PC-9 (cell line): Measurements from ENCODE around the gene HES2. TPM values are rescaled to one million over a fixed set of nuclear protein-coding genes. Genes with fewer than 3 reads are reported as not detected.

Experiments used
- BruUV-seq: library from RNA; stranded (reverse); fragments of 400-500 nt; replicated peaks from 2 replicates; lab custom pipeline; 2021; lab: Mats Ljungman, UMichigan
- CTCF ChIA-PET: fragments of 300-600 bp; sonication (Branson Sonifier 250); formaldehyde crosslinking; loops from one replicate; lab custom pipeline; 2022; ENCODE audit warnings: antibody characterized with exemption; lab: Charles Lee
- POLR2A ChIA-PET: fragments of 300-600 bp; sonication (Branson Sonifier 250); formaldehyde crosslinking; loops from one replicate; lab custom pipeline; 2022; ENCODE audit warnings: antibody characterized with exemption; ENCODE audit not compliant: unreplicated experiment; lab: Charles Lee
- DNase-seq, 2 experiments: peaks; one replicate each; pipeline versions ENCODE4 v3.0.0 to v3.0.0-alpha.2; 2015 to 2022; ENCODE audit warnings: mixed read lengths in 1 of 2
- H2AFZ ChIP-seq: fragments of 200-600 bp; sonication (generic); 2 replicates; pipeline ENCODE4 v1.8.1; 2017; ENCODE audit warnings: antibody characterized with exemption
- H3F3A ChIP-seq: fragments of 200-600 bp; sonication (generic); 2 replicates; pipeline ENCODE4 v1.8.1; 2017; ENCODE audit warnings: antibody characterized with exemption, mild to moderate bottlenecking, low read depth; ENCODE audit not compliant: insufficient read depth
- H3K27ac ChIP-seq: fragments of 200-600 bp; sonication (generic); 2 replicates; pipeline ENCODE4 v1.6.1; 2016; ENCODE audit warnings: mixed run types
- H3K27me3 ChIP-seq: fragments of 200-600 bp; sonication (generic); 2 replicates; pipeline ENCODE4 v1.6.1; 2016; ENCODE audit warnings: low read depth, mixed run types; ENCODE audit not compliant: insufficient read depth
- H3K36me3 ChIP-seq: fragments of 200-600 bp; sonication (generic); 2 replicates; pipeline ENCODE4 v1.6.1; 2016; ENCODE audit warnings: low read depth, mixed run types
- H3K4me1 ChIP-seq: fragments of 200-600 bp; sonication (generic); replicated peaks from 2 replicates; pipeline ENCODE4 v1.6.1; 2016; ENCODE audit warnings: mixed run types; ENCODE audit not compliant: insufficient read depth
- H3K4me2 ChIP-seq: fragments of 200-600 bp; sonication (generic); 2 replicates; pipeline ENCODE4 v1.6.1; 2017; ENCODE audit warnings: mixed run types
- H3K4me3 ChIP-seq: fragments of 200-600 bp; sonication (generic); 2 replicates; pipeline ENCODE4 v1.6.1; 2016; ENCODE audit warnings: mixed run types
- H3K79me2 ChIP-seq: fragments of 200-600 bp; sonication (generic); 2 replicates; pipeline ENCODE4 v1.6.1; 2017; ENCODE audit warnings: low read depth, mixed run types
- H3K9me2 ChIP-seq: fragments of 200-600 bp; sonication (generic); 2 replicates; pipeline ENCODE4 v1.8.1; 2017; ENCODE audit warnings: mild to moderate bottlenecking; ENCODE audit not compliant: insufficient read depth
- H3K9me3 ChIP-seq: fragments of 200-600 bp; sonication (generic); 2 replicates; pipeline ENCODE4 v1.8.1; 2016; ENCODE audit warnings: low read depth; ENCODE audit not compliant: insufficient read depth
- H4K20me1 ChIP-seq: fragments of 200-600 bp; sonication (generic); 2 replicates; pipeline ENCODE4 v1.8.1; 2017; ENCODE audit not compliant: insufficient read depth
- EZH2 ChIP-seq: fragments of 200-600 bp; sonication (generic); IDR thresholded peaks from 2 replicates; pipeline ENCODE4 v1.8.0; 2017; ENCODE audit warnings: antibody characterized with exemption, low read depth
- intact Hi-C: fragments of 100-400 bp; cut with micrococcal nuclease; formaldehyde crosslinking; loops from one replicate; pipeline ENCODE4 v1.10.0; 2022; ENCODE audit not compliant: unreplicated experiment
- total RNA-seq: library from RNA; stranded (reverse); gene quantifications from 2 replicates; pipeline ENCODE4 v1.2.3, GENCODE V29; 2021
- TF ChIP-seq, protein P1 (sequence below): fragments of 200-600 bp; sonication (generic); conservative IDR thresholded peaks from 2 replicates; pipeline ENCODE4 v1.6.1; 2017; ENCODE audit warnings: mixed run types, antibody characterized with exemption, mild to moderate bottlenecking, moderate library complexity

HES2 gene
- total RNA-seq, 1 experiment from 2014 or later = 2.1 TPM

DNA sequence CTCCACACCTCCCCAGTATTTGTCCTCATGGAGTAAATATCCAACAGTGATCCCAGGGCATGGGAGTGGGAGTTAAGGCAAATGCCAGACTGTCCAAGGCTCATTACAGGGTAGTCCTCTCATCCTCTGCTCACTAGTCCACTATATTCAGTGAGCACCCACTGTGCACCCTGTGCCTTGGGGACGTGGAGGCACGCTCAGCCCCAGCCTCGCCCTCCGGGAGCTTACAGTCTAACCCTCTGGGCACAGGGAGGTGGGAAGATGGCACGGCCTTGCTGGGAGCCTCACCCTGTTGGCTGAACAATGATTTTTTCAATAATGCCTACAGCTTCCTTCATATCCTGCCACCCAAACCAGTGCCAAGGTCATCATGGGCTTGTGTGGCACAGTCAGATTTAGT lies 2.8 kb downstream of the HES2 start:
- TF ChIP-seq, protein P1, sequence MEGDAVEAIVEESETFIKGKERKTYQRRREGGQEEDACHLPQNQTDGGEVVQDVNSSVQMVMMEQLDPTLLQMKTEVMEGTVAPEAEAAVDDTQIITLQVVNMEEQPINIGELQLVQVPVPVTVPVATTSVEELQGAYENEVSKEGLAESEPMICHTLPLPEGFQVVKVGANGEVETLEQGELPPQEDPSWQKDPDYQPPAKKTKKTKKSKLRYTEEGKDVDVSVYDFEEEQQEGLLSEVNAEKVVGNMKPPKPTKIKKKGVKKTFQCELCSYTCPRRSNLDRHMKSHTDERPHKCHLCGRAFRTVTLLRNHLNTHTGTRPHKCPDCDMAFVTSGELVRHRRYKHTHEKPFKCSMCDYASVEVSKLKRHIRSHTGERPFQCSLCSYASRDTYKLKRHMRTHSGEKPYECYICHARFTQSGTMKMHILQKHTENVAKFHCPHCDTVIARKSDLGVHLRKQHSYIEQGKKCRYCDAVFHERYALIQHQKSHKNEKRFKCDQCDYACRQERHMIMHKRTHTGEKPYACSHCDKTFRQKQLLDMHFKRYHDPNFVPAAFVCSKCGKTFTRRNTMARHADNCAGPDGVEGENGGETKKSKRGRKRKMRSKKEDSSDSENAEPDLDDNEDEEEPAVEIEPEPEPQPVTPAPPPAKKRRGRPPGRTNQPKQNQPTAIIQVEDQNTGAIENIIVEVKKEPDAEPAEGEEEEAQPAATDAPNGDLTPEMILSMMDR = no peak
- TF ChIP-seq EZH2 = no peak
- peaks cover 19% of the 10 kb centered on the region for H3F3A ChIP-seq
- H3K4me2 ChIP-seq = no peak overlapping the region
- H3K27me3 ChIP-seq = no peaks in the 10 kb centered on the region
- no peaks in the 10 kb centered on the region for H4K20me1 ChIP-seq
- no peak overlapping the region for H2AFZ ChIP-seq
- H3K36me3 ChIP-seq = no peaks in the 10 kb centered on the region
- ChIA-PET CTCF (interaction anchor here (0.6 kb wide), 1 partner anchor 8 kb away, joined by 10 read pairs; no protein-coding TSS in a partner anchor), POLR2A (no interaction called here)
- H3K4me3 ChIP-seq = no peak overlapping the region
- peaks cover 36% of the 10 kb centered on the region for H3K4me1 ChIP-seq
- intact Hi-C loops = no loop called here
- no peak overlapping the region for H3K27ac ChIP-seq
- BruUV-seq = no TSS peak
- H3K79me2 ChIP-seq = no peaks in the 10 kb centered on the region
- no peaks in the 10 kb centered on the region for H3K9me3 ChIP-seq
- no peaks in the 10 kb centered on the region for H3K9me2 ChIP-seq
- no peak for DNase-seq

GRCh38 chr1:6416295-6416656 lies 3.4 kb downstream of the HES2 start:
- ChIA-PET CTCF (interaction anchor here (0.6 kb wide), 1 partner anchor 9 kb away, joined by 10 read pairs; no protein-coding TSS in a partner anchor), POLR2A (no interaction called here)
- Histone ChIP-seq H3K9me2 (no peaks in the 10 kb centered on the region), H4K20me1 (no peaks in the 10 kb centered on the region), H3K79me2 (no peaks in the 10 kb centered on the region), H3K9me3 (no peaks in the 10 kb centered on the region), H3K4me2 (no peak overlapping the region), H3K27ac (no peak overlapping the region), H2AFZ (no peak overlapping the region), H3K4me1 (peaks cover 36% of the 10 kb centered on the region), H3K4me3 (no peak overlapping the region), H3F3A (peaks cover 19% of the 10 kb centered on the region), H3K27me3 (no peaks in the 10 kb centered on the region), H3K36me3 (no peaks in the 10 kb centered on the region)
- DNase-seq = no peak
- BruUV-seq = no TSS peak
- intact Hi-C loops = no loop called here
- no peak for TF ChIP-seq EZH2
- TF ChIP-seq, protein P1 = no peak

- Histone ChIP-seq H2AFZ (no peak overlapping the region), H3K79me2 (no peaks in the 10 kb centered on the region), H3K27ac (peak overlapping the region; percentile 84), H3K9me3 (no peaks in the 10 kb centered on the region), H4K20me1 (no peaks in the 10 kb centered on the region), H3K4me3 (no peak overlapping the region), H3K27me3 (no peaks in the 10 kb centered on the region), H3K36me3 (no peaks in the 10 kb centered on the region), H3K9me2 (no peaks in the 10 kb centered on the region), H3K4me1 (peaks cover 36% of the 10 kb centered on the region), H3K4me2 (peak overlapping the region; percentile 68), H3F3A (peaks cover 19% of the 10 kb centered on the region)
- DNase-seq = peak in 1 of 2 experiments; percentile 67
- intact Hi-C loops = no loop called here
- TF ChIP-seq, protein P1 = no peak
- TF ChIP-seq EZH2 = no peak
- CTCF ChIA-PET = interaction anchor here (0.6 to 1.6 kb wide), 2 partner anchors 8 to 26 kb away, joined by 3 to 9 read pairs; no protein-coding TSS in a partner anchor
- no TSS peak for BruUV-seq
- POLR2A ChIA-PET = no interaction called here
These were observed 4.7 kb downstream of the HES2 start for GRCh38 chr1:6414881-6415626.
